Heart left ventricle (tissue), 16 donors: ENCODE results near the gene EWSR1. TPM values are rescaled to one million over a fixed set of nuclear protein-coding genes. Genes with fewer than 3 reads are reported as not detected.

Experiments used
- ATAC-seq, 4 donors: fragments of 200-7000 bp; cut with Tn5 transposase; one replicate each; pipeline ENCODE4 v1.9.1; 2020 to 2022; ENCODE audit warnings: moderate library complexity in 4 of 4, mild to moderate bottlenecking in 3 of 4, moderate number of reproducible peaks in 1 of 4
- DNase-seq, 5 donors: peaks; one replicate each; pipeline ENCODE4 v3.0.0-alpha.2; 2020
- H3K27ac ChIP-seq, 12 donors: fragments of 200-600 bp; sonication (generic) in 4 of 12; one replicate each; pipeline versions ENCODE4 v1.5.0 to v1.8.0; 2016 to 2022; ENCODE audit warnings: mild to moderate bottlenecking in 2 of 12
- H3K27me3 ChIP-seq, 9 donors: fragments of 200-600 bp; sonication (generic) in 2 of 9; one replicate each; pipeline versions ENCODE4 v1.5.1 to v1.8.0; 2016 to 2022; ENCODE audit warnings: mild to moderate bottlenecking in 3 of 9
- H3K36me3 ChIP-seq, 9 donors: fragments of 200-600 bp; sonication (generic) in 2 of 9; one replicate each; pipeline versions ENCODE4 v1.5.0 to v1.8.0; 2018 to 2022; ENCODE audit warnings: mild to moderate bottlenecking in 2 of 9
- H3K4me1 ChIP-seq, 12 donors: fragments of 200-600 bp; sonication (generic) in 4 of 12; one replicate each; pipeline versions ENCODE4 v1.5.0 to v1.8.0; 2016 to 2022; ENCODE audit warnings: mild to moderate bottlenecking in 3 of 12
- H3K4me3 ChIP-seq, 12 donors: fragments of 200-600 bp; sonication (generic) in 4 of 12; one replicate each; pipeline versions ENCODE4 v1.5.0 to v1.8.0; 2017 to 2022; ENCODE audit warnings: mild to moderate bottlenecking in 9 of 12, moderate library complexity in 4 of 12
- H3K9me3 ChIP-seq, 12 donors: fragments of 200-600 bp; sonication (generic) in 4 of 12; one replicate each; pipeline versions ENCODE4 v1.5.0 to v1.8.0; 2016 to 2022; ENCODE audit warnings: mild to moderate bottlenecking in 1 of 12
- CTCF ChIP-seq, 12 donors: fragments of 200-600 bp; sonication (generic) in 4 of 12; IDR thresholded peaks; one replicate each; pipeline versions ENCODE4 v1.5.0 to v1.8.0; 2018 to 2022; ENCODE audit warnings: antibody characterized with exemption in 12 of 12, mild to moderate bottlenecking in 5 of 12
- POLR2A ChIP-seq, 2 donors: fragments of 450-650 bp; IDR thresholded peaks; one replicate each; pipeline ENCODE4 v1.6.1; 2017; ENCODE audit warnings: antibody characterized with exemption in 2 of 2, mild to moderate bottlenecking in 2 of 2, moderate library complexity in 2 of 2
- WGBS, 4 donors: extraction: QIAGEN DNeasy Blood & Tissue Kit in 2 of 4; methylation state at CpG; one replicate each; pipeline versions ENCODE4 v1.1.5 to v1.1.7; 2013 to 2018; 5-methylcytosine and 5-hydroxymethylcytosine counted together
- intact Hi-C, 10 donors: fragments of 100-400 bp; cut with DNase I; formaldehyde crosslinking; loops; one replicate each; pipeline versions ENCODE4 v1.11.1 to v1.14.2; 2022
- polyA plus RNA-seq, 2 donors: library from polyadenylated mRNA; stranded (reverse); fragments of 200-250 nt; gene quantifications; one replicate each; pipeline ENCODE4 v1.2.3, GENCODE V29; 2013
- total RNA-seq, 9 donors: library from RNA; depleted of rRNA in 2 of 9; stranded (reverse); fragments of >200 nt in 2 of 9; fragmentation: NEBNext Ultra II Directional in 3 of 9; extraction: Animal tissue kit (Norgen Biotek cat#: 25700) in 3 of 9; gene quantifications; one replicate each; pipeline versions ENCODE4 v1.1.0 to v1.2.4, GENCODE V29; 2016 to 2023
- donor health status: ischemic (EF 13 %, LVEDD 7.1; RV severe dilation, severe dysfunction).
- donor health status: healthy with polysubstance abuse.
- donor health status: DM: no; HTN: yes; CAD: no.
- donor health status: DM: no; HTN: no; CAD: no.
- donor health status: ischemic (EF 25% LVEDD 6.9; RV normal size, moderate dysfunction).
- donor health status: ischemic (EF 25% LVEDD 5.7; RV mildly dilated, moderate dysfunction).
- donor health status: healthy.
- donor health status: DM: yes; HTN: yes; CAD: no.
- donor health status: ischemic (EF 35%, LVEDD 5.7; RV mildly dilated, moderate dysfunction).
- donor health status: nonischemic (EF 11% LVEDD 7.7; RV severe dilation, severe dysfunction).
- donor health status: DM: yes; HTN: yes; CAD: no.
- donor health status: PGD.
- donor health status: ischemic (EF 29% LVEDD 5.4; RV normal size, mild dysfunction).
- donor health status: nonischemic (EF 23%, LVEDD 6.1; RV moderate dilation, normal function).

The EWSR1 gene
- total and polyA plus RNA-seq, 11 donors = 94.3 to 202 (median 138) TPM

- Histone ChIP-seq H3K4me3 (no peak overlapping the region), H3K27ac (peak overlapping the region in 8 of 12 donors; percentile 74 to 95 (median 90)), H3K36me3 (peaks cover 0 to 13% (median 0%) of the 10 kb centered on the region in 9 donors), H3K9me3 (no peaks in the 10 kb centered on the region), H3K4me1 (peaks cover 9 to 82% (median 67%) of the 10 kb centered on the region in 12 donors), H3K27me3 (peaks cover 4 to 36% (median 17%) of the 10 kb centered on the region in 9 donors)
- no peak for ATAC-seq
- no peak for TF ChIP-seq CTCF (IDR thresholded peaks at IDR 0.05)
- TF ChIP-seq POLR2A (IDR thresholded peaks at IDR 0.05) = no peak
- intact Hi-C loops = no loop called here
- WGBS, 4 donors = 88 to 93% (median 91%) methylated on average over 24 to 25 of the region's 25 CpGs
- peak in 1 of 5 donors; percentile 63 for DNase-seq
These were observed 44.4 kb downstream of the EWSR1 start for GRCh38 chr22:29312218-29313125.

- DNase-seq (peak in 1 of 5 donors; percentile 72), ATAC-seq (peak in 2 of 4 donors; percentile 7 to 8)
- H3K27me3 ChIP-seq = peaks cover 4 to 36% (median 17%) of the 10 kb centered on the region in 9 donors
- intact Hi-C loops = no loop called here
- no peak overlapping the region for H3K4me3 ChIP-seq
- 15 to 26% (median 18%) methylated on average over 33 to 44 of the region's 44 CpGs for WGBS, 4 donors
- H3K27ac ChIP-seq = no peak overlapping the region
- peaks cover 9 to 75% (median 60%) of the 10 kb centered on the region in 12 donors for H3K4me1 ChIP-seq
- no peaks in the 10 kb centered on the region for H3K9me3 ChIP-seq
- peak; percentile 48 to 77 (median 68) for TF ChIP-seq CTCF (IDR thresholded peaks at IDR 0.05)
- TF ChIP-seq POLR2A (IDR thresholded peaks at IDR 0.05) = no peak
- H3K36me3 ChIP-seq = peaks cover 0 to 13% (median 0%) of the 10 kb centered on the region in 9 donors
These were observed 45.1 kb downstream of the EWSR1 start for GRCh38 chr22:29313126-29313575.

GRCh38 chr22:29313576-29314466 is 45.8 kb downstream of the EWSR1 start:
- Histone ChIP-seq H3K9me3 (no peaks in the 10 kb centered on the region), H3K27ac (no peak overlapping the region), H3K4me1 (peaks cover 9 to 69% (median 54%) of the 10 kb centered on the region in 12 donors), H3K36me3 (peaks cover 0 to 13% (median 0%) of the 10 kb centered on the region in 9 donors), H3K4me3 (peak overlapping the region in 8 of 12 donors; percentile 42 to 63 (median 51)), H3K27me3 (peaks cover 4 to 36% (median 17%) of the 10 kb centered on the region in 9 donors)
- TF ChIP-seq CTCF (IDR thresholded peaks at IDR 0.05) (no peak), POLR2A (IDR thresholded peaks at IDR 0.05) (no peak)
- DNase-seq (peak in 1 of 5 donors; percentile 63), ATAC-seq (no peak)
- WGBS, 4 donors = 17 to 27% (median 21%) methylated on average over 36 to 51 of the region's 51 CpGs
- intact Hi-C loops = loop anchor here in 1 of 10 donors (2.0 kb wide), 1 partner anchor 45 kb away; the partner anchor contains the start of gene EWSR1
